Measurements from ENCODE around the gene GASK1A. TPM values are rescaled to one million over a fixed set of nuclear protein-coding genes. Genes with fewer than 3 reads are reported as not detected.

GASK1A gene
- total RNA-seq, 1 experiment from 2014 or later = 5.4 TPM

DNA sequence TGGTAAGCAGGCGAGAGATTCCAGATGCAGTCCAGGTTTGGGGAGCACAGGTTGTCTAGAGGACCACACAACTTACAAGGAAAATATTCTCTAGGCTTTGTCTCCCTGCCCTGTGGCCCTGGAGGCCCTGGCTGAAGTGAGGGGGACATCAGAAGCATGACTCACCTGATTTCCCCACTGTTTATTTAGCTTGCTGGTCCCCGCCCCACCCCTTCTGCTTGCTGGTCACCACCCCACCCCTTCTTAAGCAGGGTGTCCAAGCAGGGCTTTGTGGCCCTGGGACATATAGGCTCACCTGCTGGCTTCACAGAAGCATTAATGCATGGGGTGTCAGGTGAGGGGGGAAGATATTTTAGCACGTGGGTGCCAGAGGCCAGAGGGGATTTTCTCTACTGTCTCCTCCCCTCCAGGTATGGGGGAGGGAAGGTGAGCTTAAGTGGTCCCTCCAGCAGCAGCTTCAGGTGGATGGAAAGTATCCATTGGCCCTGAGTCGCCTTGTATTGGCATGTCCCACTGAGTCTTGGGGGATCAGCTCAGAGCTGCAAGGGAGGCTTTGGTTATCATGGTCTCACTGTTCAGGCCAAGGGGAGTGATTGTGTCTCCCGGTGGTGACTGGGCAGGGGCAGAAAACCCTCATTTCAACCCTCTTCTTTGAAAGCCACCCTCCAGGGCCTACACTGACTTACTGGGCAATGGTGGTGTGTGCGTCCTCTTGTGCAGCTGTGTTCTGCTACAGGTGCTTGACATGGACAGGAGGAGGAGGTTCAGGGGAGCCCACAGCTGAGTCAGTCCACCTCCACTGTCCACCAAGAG is 49.8 kb downstream of the GASK1A start:
- Histone ChIP-seq H3K14ac (ENCODE audit: insufficient read depth, low read length) (no peak overlapping the region), H3K9ac (ENCODE audit: extremely low read depth, insufficient read length, low read length) (no peak overlapping the region), H4K5ac (ENCODE audit: insufficient read length, low read depth, low read length) (no peak overlapping the region), H2BK5ac (ENCODE audit: insufficient read length, low read length) (no peak overlapping the region), H3K23me2 (ENCODE audit: insufficient read length, low read depth, low read length, poor library complexity, severe bottlenecking) (no peaks in the 10 kb centered on the region), H3K4me1 (ENCODE audit: insufficient read depth, low read length) (0 out of 2 replicates have a peak, but pooled peaks cover 5% of the 10 kb centered on the region), H4K8ac (replicated peaks; ENCODE audit: insufficient read length, low read depth, low read length) (no peak overlapping the region), H2BK12ac (ENCODE audit: insufficient read length, low read depth, low read length) (no peak overlapping the region), H3T11ph (ENCODE audit: low read length) (no peak overlapping the region), H3K27ac (ENCODE audit: insufficient read length, low read depth, low read length) (no peak overlapping the region), H3K79me1 (ENCODE audit: insufficient read depth, low read depth, low read length, poor library complexity, severe bottlenecking) (no peaks in the 10 kb centered on the region), H2BK20ac (ENCODE audit: low read depth, low read length, poor library complexity, severe bottlenecking) (no peak overlapping the region), H3K4ac (ENCODE audit: low read depth, low read length) (no peak overlapping the region), H2BK15ac (ENCODE audit: low read depth, low read length) (no peak overlapping the region), H3K79me2 (ENCODE audit: insufficient read depth, low read length) (no peaks in the 10 kb centered on the region), H3K18ac (ENCODE audit: insufficient read length, low read depth, low read length) (no peak overlapping the region), H2AK5ac (ENCODE audit: insufficient read length, low read length) (no peak overlapping the region), H4K20me1 (ENCODE audit: control insufficient read depth, insufficient read depth, insufficient read length) (no peaks in the 10 kb centered on the region), H3K56ac (ENCODE audit: insufficient read length, low read depth, low read length) (no peak overlapping the region), H2AFZ (ENCODE audit: low read length) (no peak overlapping the region), H3K27me3 (ENCODE audit: insufficient read depth, low read length) (no peaks in the 10 kb centered on the region), H4K91ac (ENCODE audit: insufficient read length, low read depth, low read length) (no peak overlapping the region), H3K9me3 (ENCODE audit: control insufficient read depth, low read depth, low read length) (no peaks in the 10 kb centered on the region), H3K23ac (ENCODE audit: insufficient read length, low read depth, low read length) (no peak overlapping the region), H3K4me2 (ENCODE audit: insufficient read depth, insufficient read length, low read length) (no peak overlapping the region), H2BK120ac (ENCODE audit: low read depth, low read length, poor library complexity, severe bottlenecking) (no peak overlapping the region)
- H3K27ac Mint-ChIP-seq = no peak overlapping the region; a peak in 1 of 7 replicates
- no peaks in the 10 kb centered on the region for H3K27me3 Mint-ChIP-seq (ENCODE audit: low read depth)
- H3K4me1 Mint-ChIP-seq = peaks cover 7 to 10% of the 10 kb centered on the region in 2 experiments
- TF ChIP-seq, protein P1, sequence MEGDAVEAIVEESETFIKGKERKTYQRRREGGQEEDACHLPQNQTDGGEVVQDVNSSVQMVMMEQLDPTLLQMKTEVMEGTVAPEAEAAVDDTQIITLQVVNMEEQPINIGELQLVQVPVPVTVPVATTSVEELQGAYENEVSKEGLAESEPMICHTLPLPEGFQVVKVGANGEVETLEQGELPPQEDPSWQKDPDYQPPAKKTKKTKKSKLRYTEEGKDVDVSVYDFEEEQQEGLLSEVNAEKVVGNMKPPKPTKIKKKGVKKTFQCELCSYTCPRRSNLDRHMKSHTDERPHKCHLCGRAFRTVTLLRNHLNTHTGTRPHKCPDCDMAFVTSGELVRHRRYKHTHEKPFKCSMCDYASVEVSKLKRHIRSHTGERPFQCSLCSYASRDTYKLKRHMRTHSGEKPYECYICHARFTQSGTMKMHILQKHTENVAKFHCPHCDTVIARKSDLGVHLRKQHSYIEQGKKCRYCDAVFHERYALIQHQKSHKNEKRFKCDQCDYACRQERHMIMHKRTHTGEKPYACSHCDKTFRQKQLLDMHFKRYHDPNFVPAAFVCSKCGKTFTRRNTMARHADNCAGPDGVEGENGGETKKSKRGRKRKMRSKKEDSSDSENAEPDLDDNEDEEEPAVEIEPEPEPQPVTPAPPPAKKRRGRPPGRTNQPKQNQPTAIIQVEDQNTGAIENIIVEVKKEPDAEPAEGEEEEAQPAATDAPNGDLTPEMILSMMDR (conservative IDR thresholded peaks at IDR 0.05) = no peak
- DNase-seq = no peak
- H3K36me3 Mint-ChIP-seq (ENCODE audit: insufficient read depth in 1 of 3, low read depth in 3 of 3) = peaks cover 0 to 2% (median 0%) of the 10 kb centered on the region in 3 experiments; a peak in 1 of 7 replicates
- no CpG with 5 or more reads among the region's 6 CpGs for WGBS (ENCODE audit: extremely low coverage, insufficient read length, low lambda C conversion rate)
- no peak overlapping the region for H3K4me3 Mint-ChIP-seq
- peaks cover 0 to 2% of the 10 kb centered on the region in 2 experiments; a peak in 2 of 5 replicates for H3K9me3 Mint-ChIP-seq

All from H9 (cell line).